ENCODE data around the gene RILPL1. TPM values are rescaled to one million over a fixed set of nuclear protein-coding genes. Genes with fewer than 3 reads are reported as not detected.
"Not testable (repeated sequence)": the region's sequence is repeated elsewhere in the genome, so short reads cannot be mapped to it uniquely, and the experiment has no call there.

RILPL1 gene
- total RNA-seq, 2 experiments from 2014 or later: 1.5 TPM

DNA sequence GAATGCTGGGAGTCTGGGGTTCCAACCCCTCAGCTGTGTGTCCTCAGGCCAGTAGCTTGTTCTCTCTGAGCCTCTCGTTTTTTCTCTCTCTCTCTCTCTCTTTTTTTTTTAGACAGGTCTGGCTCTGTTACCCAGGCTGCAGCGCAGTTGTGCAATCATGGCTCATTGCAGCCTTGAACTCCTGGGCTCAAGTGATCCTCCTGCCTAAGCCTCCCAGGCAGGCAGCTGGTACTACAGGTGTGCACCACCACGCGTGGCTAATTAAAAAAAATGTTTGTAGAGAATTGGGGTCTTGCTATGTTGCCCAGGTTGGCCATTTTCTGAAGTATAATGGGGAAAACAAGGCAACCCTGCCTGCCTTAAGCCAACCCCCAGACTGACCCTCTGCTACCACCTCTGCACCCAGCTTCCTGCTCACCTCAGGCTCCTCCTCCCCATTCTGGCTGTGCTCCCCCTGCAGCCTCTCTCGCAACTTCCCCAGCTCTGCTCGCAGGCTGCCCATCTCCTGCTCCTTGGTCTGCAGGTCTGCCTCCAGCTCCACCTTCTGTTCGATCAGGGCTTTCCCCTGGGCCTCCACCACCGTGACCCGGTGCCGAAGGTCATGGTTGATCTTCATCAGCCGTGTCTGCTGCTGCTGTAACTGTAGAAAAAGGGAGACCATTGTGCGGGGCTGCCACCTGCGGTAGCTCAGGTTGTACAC lies 35.2 kb downstream of the RILPL1 start:
- H3K27me3 Mint-ChIP-seq: no peaks in the 10 kb centered on the region
- no peak overlapping the region for H3K4me3 Mint-ChIP-seq
- H3K36me3 Mint-ChIP-seq: no peaks in the 10 kb centered on the region
- no peak overlapping the region for H3K27ac Mint-ChIP-seq
- CTCF ChIA-PET: no interaction called here
- no peaks in the 10 kb centered on the region for H3K9me3 Mint-ChIP-seq (ENCODE audit: low read depth)
- no peaks in the 10 kb centered on the region for H3K4me1 Mint-ChIP-seq
- DNase-seq (no peak), ATAC-seq (no peak)

DNA sequence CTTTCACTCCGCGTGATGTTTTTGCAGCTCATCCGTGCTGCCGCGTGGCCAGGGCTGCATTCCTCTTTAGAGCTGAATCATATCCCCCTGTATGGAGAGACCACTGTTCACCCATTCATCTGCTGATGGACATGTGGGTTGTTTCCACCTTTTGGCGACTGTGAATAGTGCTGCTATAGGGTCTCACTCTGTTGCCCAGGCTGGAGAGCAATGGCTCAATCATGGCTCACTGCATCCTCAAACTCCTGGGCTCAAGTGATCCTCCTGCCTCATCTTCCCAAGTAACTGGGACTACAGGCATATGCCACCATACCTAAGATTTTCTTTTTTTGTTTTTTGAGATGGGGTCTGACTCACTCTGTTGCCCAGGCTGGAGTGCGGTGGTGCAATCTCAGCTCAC lies 36.5 kb downstream of the RILPL1 start:
- DNase-seq: no peak
- Mint-ChIP-seq H3K9me3 (ENCODE audit: low read depth) (no peaks in the 10 kb centered on the region), H3K27ac (no peak overlapping the region), H3K4me3 (no peak overlapping the region), H3K36me3 (no peaks in the 10 kb centered on the region), H3K27me3 (no peaks in the 10 kb centered on the region), H3K4me1 (no peaks in the 10 kb centered on the region)
- ATAC-seq: no peak
- CTCF ChIA-PET: interaction anchor here (1.0 kb wide), 1 partner anchor 20 kb away, joined by 3 read pairs; no protein-coding TSS in a partner anchor

DNA sequence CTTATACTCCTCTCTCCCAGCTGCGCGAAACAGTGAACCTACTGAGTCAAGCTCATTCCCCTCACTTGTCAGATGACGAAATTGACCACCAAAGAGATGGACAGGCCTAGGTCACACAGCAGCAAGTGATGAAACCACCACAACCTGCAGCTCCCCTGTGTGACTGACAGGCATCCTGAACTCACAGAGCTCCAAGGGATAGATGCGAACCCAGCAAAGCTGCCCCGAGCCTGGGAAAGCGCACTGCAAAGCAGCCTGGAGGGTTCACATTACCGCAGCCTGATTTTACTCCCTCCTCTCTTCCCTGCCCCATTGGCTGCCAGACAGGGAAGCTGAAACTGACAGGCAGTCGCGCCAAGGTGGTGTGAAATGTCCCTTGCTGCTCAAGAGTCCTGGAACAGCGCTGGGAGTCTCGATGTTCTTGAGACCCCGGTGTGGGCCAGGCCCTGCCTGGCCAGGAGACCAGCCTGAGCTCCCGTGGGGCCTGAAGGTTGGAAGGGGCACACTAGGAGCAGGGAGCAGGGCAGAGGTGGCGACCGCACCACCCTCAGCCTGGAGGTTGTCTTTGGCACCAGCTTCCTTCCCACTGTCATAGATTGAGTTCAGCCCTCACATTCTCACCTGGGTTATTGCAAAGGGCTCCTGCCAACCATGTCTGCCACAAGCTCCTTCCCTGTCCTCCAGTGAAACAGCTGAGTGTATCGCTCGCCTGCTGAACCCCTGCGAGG lies 39.2 kb downstream of the RILPL1 start:
- DNase-seq: no peak
- no peak overlapping the region for H3K27ac Mint-ChIP-seq
- CTCF ChIA-PET: interaction anchor here (0.6 kb wide), 1 partner anchor 23 kb away, joined by 4 read pairs; no protein-coding TSS in a partner anchor
- H3K36me3 Mint-ChIP-seq: no peaks in the 10 kb centered on the region
- no peaks in the 10 kb centered on the region for H3K4me1 Mint-ChIP-seq
- H3K9me3 Mint-ChIP-seq (ENCODE audit: low read depth): no peaks in the 10 kb centered on the region
- no peak for ATAC-seq
- H3K4me3 Mint-ChIP-seq: no peak overlapping the region
- H3K27me3 Mint-ChIP-seq: no peaks in the 10 kb centered on the region

DNA sequence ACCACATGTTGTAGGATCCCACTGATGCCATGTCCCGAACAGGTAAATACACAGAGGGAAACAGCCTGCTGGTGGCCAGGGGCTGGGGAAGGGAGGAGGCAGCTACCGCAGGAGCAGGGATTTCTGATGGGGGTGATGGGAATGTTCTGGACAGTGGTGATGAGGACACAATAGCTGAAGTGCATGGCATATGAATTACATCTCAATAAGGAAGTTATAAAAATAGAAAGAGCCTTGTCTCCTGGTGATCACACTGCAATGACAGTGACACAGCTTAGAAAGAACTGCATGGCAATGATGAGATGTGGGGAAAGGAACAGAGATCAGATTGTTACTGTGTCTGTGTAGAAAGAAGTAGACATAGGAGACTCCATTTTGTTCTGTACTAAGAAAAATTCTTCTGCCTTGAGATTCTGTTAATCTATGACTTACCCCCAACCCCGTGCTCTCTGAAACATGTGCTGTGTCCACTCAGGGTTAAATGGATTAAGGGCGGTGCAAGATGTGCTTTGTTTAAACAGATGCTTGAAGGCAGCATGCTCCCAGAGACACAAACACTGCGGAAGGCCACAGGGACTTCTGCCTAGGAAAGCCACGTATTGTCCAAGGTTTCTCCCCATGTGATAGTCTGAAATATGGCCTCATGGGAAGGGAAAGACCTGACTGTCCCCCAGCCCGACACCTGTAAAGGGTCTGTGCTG lies 41.0 kb downstream of the RILPL1 start:
- H3K27ac Mint-ChIP-seq; H3K9me3 Mint-ChIP-seq (ENCODE audit: low read depth); ATAC-seq; H3K4me3 Mint-ChIP-seq; H3K27me3 Mint-ChIP-seq; CTCF ChIA-PET; H3K4me1 Mint-ChIP-seq; H3K36me3 Mint-ChIP-seq; DNase-seq: not testable (repeated sequence)

DNA sequence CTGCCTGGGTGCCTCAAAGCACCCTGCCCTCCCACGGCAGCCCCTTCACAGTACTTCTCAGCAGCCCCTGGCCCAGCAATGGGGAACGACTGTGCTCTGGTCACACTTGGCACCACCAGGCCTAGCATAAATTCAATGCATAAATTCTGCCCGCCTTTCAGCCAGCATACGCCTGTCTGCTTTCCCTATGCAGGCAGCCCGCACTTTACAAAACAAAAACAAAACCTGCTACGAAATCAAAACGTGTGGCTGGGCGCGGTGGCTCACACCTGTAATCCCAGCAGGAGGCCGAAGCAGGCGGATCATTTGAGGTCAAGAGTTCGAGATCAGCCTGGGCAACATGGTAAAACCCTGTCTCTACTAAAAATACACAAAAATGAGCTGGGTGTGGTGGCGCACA lies 42.0 kb downstream of the RILPL1 start:
- no peaks in the 10 kb centered on the region for H3K27me3 Mint-ChIP-seq
- no peak overlapping the region for H3K27ac Mint-ChIP-seq
- no peaks in the 10 kb centered on the region for H3K9me3 Mint-ChIP-seq (ENCODE audit: low read depth)
- CTCF ChIA-PET: no interaction called here
- ATAC-seq: no peak
- DNase-seq: no peak
- H3K4me3 Mint-ChIP-seq: no peak overlapping the region
- no peaks in the 10 kb centered on the region for H3K36me3 Mint-ChIP-seq
- no peaks in the 10 kb centered on the region for H3K4me1 Mint-ChIP-seq

DNA sequence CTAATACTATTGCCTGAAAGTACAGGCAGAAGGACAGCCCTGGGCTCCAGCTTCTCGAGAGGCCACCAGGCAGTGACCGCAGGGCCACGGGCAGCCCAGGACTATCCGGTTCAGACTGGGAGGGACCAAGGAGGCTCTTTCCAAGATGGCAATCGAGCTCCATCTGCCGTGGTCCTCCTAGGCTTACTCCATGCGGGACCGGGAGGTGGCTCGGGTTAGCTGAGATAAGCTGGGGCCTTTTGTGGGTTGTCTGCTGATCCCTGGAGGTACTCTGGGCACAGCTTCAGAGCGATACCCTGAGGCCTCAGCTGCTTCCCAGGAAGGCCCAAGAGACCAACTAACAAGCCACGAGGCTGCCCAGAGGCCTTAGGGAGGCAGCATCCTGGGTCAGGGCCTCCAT lies 42.5 kb downstream of the RILPL1 start:
- ATAC-seq: no peak
- no peak overlapping the region for H3K4me3 Mint-ChIP-seq
- CTCF ChIA-PET: no interaction called here
- no peaks in the 10 kb centered on the region for H3K4me1 Mint-ChIP-seq
- no peak for DNase-seq
- no peak overlapping the region for H3K27ac Mint-ChIP-seq
- H3K36me3 Mint-ChIP-seq: no peaks in the 10 kb centered on the region
- no peaks in the 10 kb centered on the region for H3K9me3 Mint-ChIP-seq (ENCODE audit: low read depth)
- H3K27me3 Mint-ChIP-seq: no peaks in the 10 kb centered on the region

DNA sequence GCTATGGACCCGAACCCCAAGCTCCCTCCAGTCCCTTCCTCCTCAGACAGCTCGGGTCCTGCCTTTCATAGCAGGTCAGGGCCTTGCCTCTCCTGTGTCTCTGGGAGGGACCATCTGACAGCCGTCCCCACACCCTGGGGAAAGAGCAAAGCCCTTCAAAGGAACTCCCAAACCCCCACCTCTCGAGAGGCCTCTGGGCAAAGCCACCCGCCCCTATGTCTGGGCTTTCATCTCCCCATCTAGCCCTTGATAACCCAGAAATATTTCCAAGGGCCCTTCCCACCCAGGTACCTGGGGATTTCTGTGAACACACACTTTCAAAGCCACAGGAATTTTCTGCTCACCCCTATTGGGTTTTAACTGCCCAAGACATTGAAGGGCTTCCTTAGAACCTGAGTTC lies 43.4 kb downstream of the RILPL1 start:
- Mint-ChIP-seq H3K4me1 (no peaks in the 10 kb centered on the region), H3K4me3 (no peak overlapping the region), H3K9me3 (ENCODE audit: low read depth) (no peaks in the 10 kb centered on the region), H3K27me3 (no peaks in the 10 kb centered on the region), H3K27ac (no peak overlapping the region), H3K36me3 (no peaks in the 10 kb centered on the region)
- DNase-seq (no peak), ATAC-seq (no peak)
- CTCF ChIA-PET: interaction anchor here (0.9 kb wide), 1 partner anchor 12 kb away, joined by 3 read pairs; no protein-coding TSS in a partner anchor

DNA sequence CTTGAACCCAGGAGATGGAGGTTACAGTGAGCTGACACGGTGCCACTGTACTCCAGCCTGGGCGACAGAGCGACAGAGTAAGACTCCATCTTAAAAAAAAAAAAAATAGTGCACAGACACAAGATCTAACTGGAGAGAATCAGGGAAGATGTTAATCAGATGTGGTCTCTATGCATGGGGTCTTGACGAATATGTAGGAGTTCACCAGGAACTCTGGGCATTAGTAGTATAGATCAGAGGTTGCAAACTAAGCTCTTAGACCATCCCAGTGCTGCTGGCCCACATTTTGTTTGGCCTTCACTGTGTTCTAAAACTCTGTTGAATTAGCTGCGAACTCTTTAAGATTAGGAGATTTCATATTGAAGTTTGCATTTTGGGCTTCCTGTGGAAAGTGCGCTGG lies 43.9 kb downstream of the RILPL1 start:
- H3K27ac Mint-ChIP-seq: no peak overlapping the region
- no peaks in the 10 kb centered on the region for H3K27me3 Mint-ChIP-seq
- H3K36me3 Mint-ChIP-seq: no peaks in the 10 kb centered on the region
- CTCF ChIA-PET: interaction anchor here (0.9 kb wide), 1 partner anchor 12 kb away, joined by 3 read pairs; no protein-coding TSS in a partner anchor
- DNase-seq (no peak), ATAC-seq (no peak)
- no peak overlapping the region for H3K4me3 Mint-ChIP-seq
- no peaks in the 10 kb centered on the region for H3K9me3 Mint-ChIP-seq (ENCODE audit: low read depth)
- H3K4me1 Mint-ChIP-seq: peaks cover 3% of the 10 kb centered on the region

DNA sequence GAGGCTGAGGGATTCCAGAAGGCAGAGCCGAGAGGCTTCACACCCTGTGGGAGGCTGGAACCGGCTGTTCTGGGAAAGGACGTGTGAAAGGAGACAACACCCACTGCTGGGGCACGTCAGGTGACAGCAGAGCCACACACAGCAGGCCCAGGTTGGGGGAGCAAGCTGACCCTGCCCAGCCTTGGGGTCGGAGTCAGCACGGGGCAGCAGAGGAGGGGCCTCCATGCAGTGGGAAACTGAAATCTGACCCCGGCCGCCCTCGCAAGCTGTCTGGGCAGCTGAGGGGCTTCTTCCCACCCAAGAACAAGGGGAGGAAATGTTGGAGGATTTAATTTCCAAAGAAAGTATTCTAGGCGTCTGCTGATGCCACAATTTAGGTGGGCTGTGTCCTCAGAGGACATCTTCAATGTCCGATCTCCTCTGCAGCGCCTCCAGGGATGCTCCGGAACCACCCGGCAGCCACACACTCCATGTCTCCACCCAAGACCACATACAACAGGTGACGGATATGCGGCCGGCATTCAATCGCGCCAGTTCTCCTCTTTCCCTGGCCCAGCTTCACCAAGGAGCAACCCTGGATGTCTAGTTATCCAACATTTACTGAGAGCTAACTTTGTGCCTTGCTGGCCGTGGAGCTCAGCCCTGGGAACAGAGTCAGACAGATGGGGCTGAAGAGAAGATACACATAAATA lies 44.8 kb downstream of the RILPL1 start:
- Mint-ChIP-seq H3K27ac (no peak overlapping the region), H3K4me3 (no peak overlapping the region), H3K27me3 (no peaks in the 10 kb centered on the region), H3K4me1 (peaks cover 12% of the 10 kb centered on the region), H3K9me3 (ENCODE audit: low read depth) (no peaks in the 10 kb centered on the region), H3K36me3 (no peaks in the 10 kb centered on the region)
- CTCF ChIA-PET: no interaction called here
- ATAC-seq (no peak), DNase-seq (no peak)

DNA sequence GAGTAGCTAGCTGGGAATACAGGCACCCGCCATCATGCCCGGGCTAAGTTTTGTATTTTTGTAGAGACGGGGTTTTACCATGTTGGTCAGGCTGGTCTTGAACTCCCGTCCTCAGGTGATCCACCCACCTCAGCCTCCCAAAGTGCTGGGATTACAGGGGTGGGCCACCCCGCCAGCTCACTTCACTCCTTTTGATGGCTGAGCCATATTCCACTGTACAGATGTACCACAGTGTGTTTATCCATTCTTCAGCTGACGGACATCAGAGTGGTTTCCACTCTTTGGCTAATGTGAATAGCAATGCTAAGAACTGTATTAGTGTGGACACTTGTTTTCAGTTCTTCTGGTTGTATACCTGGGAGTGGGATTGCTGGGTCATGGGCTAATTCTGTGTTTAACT lies 46.1 kb downstream of the RILPL1 start:
- Mint-ChIP-seq H3K4me3 (no peak overlapping the region), H3K4me1 (peaks cover 17% of the 10 kb centered on the region), H3K27ac (no peak overlapping the region), H3K9me3 (ENCODE audit: low read depth) (no peaks in the 10 kb centered on the region), H3K36me3 (no peaks in the 10 kb centered on the region), H3K27me3 (no peaks in the 10 kb centered on the region)
- no peak for ATAC-seq
- DNase-seq: no peak
- CTCF ChIA-PET: no interaction called here

DNA sequence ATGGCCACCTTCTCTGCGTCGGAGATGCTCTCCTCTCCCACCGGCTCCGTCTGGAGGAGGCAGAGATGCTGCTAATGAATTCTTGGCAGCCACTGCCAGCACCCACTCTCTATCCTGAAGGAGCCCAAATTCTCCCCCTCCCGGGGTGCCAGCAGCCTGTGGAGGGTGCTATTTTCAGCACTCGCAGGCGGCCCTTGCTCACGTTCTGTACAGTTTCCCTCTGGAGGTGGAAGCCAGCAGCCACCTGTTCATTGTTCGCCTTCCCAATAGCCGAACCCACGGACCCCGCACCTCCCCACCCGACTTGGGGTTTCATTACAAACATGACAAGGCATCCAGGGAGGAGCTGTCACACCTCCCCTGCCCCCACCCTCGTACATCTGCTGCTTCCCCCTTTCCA lies 47.8 kb downstream of the RILPL1 start:
- no peaks in the 10 kb centered on the region for H3K27me3 Mint-ChIP-seq
- no peak overlapping the region for H3K4me3 Mint-ChIP-seq
- H3K9me3 Mint-ChIP-seq (ENCODE audit: low read depth): no peaks in the 10 kb centered on the region
- DNase-seq: no peak
- ATAC-seq: no peak
- no peaks in the 10 kb centered on the region for H3K36me3 Mint-ChIP-seq
- CTCF ChIA-PET: interaction anchor here (1.0 kb wide), 1 partner anchor 111 kb away, joined by 3 read pairs; no protein-coding TSS in a partner anchor
- peaks cover 17% of the 10 kb centered on the region for H3K4me1 Mint-ChIP-seq
- H3K27ac Mint-ChIP-seq: no peak overlapping the region

DNA sequence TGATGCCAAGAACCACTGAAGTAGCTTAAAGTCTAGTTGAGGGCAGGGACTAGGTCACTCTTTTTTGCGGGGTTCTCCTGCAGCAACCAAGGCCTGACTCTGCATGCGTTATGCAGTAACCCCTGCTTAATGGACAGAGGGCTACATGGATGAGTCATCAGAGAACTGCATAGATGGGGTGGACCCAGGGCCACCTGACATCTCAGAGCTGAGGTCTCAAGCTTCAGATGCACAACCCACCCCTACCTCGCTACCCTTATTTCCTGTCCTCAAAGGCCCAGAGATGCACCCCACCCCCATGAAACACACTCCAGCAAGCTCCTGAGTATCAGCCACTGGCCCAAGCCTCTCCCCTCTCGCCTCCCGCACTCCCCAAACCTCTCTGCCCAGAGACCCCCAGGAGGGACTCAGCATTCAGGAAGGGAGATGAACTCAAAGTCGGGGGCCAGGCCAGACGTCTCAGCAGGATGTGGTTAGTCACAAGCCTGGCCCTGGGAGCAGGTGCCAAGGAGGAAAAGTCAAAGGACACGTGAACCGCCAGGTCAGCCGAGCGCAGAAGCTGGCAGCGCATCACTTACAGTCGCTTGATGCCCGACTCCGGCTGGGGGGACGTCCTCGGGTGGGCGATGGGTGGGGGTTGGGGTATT lies 49.8 kb downstream of the RILPL1 start:
- no peaks in the 10 kb centered on the region for H3K27me3 Mint-ChIP-seq
- H3K4me1 Mint-ChIP-seq: peaks cover 19% of the 10 kb centered on the region
- no peaks in the 10 kb centered on the region for H3K9me3 Mint-ChIP-seq (ENCODE audit: low read depth)
- H3K27ac Mint-ChIP-seq: peak overlapping the region; percentile 17
- CTCF ChIA-PET: no interaction called here
- DNase-seq: no peak
- no peaks in the 10 kb centered on the region for H3K36me3 Mint-ChIP-seq
- H3K4me3 Mint-ChIP-seq: no peak overlapping the region
- ATAC-seq: no peak

DNA sequence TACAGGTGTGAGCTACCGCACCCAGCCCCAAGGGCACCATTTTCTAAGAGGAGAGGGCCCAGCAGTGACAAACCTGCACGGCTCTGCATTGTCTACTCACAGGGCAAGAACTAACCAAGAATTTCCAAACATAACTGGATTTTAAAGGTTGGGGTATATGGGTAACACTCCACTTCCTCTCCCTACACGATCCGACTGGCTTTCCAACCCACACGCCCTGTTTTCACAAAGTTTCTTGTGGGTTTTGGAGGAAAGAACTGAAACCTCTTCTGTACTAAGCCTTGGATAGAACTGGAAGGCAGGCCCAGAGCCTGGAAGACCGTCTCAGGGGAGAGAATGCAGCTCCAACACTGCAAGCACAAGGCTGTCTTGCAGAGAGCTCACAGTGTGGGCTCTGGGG lies 50.6 kb downstream of the RILPL1 start:
- Mint-ChIP-seq H3K36me3 (no peaks in the 10 kb centered on the region), H3K4me3 (no peak overlapping the region), H3K4me1 (peaks cover 19% of the 10 kb centered on the region), H3K9me3 (ENCODE audit: low read depth) (no peaks in the 10 kb centered on the region), H3K27me3 (no peaks in the 10 kb centered on the region), H3K27ac (no peak overlapping the region)
- DNase-seq: no peak
- ATAC-seq: no peak
- CTCF ChIA-PET: interaction anchor here (1.0 kb wide), 1 partner anchor 99 kb away, joined by 4 read pairs; no protein-coding TSS in a partner anchor

All from activated CD8-positive, alpha-beta memory T cell treated with anti-CD3 and anti-CD28 coated beads, Interleukin-2, amount 10 ng/mL, durations not matched to agents 7 days and 5 days (primary cell).